ENCODE data around the gene RAB38.

Gene RAB38

GRCh38 chr11:88169881-88170280, 5.4 kb downstream of the RAB38 start:
- no peak for DNase-seq (ENCODE audit: low spot score)

GRCh38 chr11:88169471-88169870, 5.8 kb downstream of the RAB38 start:
- no peak for DNase-seq (ENCODE audit: low spot score)

DNA sequence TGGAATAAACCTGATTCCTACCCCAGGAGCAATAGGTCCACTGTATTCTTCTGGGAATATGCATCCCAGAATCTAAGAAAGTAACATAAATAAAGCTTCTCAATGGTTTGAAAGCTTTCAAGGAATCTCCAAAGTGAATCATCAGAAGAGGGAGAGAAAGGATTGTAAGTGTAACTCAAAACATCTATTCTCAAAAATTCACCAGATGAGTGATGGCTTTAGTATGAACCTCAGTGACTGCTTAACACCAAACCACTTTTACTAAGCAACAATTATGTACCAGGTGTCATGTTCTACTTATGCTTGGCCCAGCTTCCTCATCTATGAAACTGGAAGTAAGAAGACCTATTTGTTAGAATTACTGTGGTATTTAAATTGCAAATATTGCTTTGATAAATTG, 7.4 kb downstream of the RAB38 start:
- no peak for DNase-seq (ENCODE audit: low spot score)

GRCh38 chr11:88164806-88165585, 10.2 kb downstream of the RAB38 start:
- DNase-seq (ENCODE audit: low spot score): no peak

- DNase-seq (ENCODE audit: low spot score): no peak
These were observed 10.9 kb downstream of the RAB38 start for GRCh38 chr11:88164320-88164719.

- no peak for DNase-seq (ENCODE audit: low spot score)
These were observed 17.2 kb downstream of the RAB38 start for GRCh38 chr11:88158081-88158480.

GRCh38 chr11:88157370-88157769, 17.9 kb downstream of the RAB38 start:
- no peak for DNase-seq (ENCODE audit: low spot score)

- peak; percentile 44 for DNase-seq (ENCODE audit: low spot score)
These were observed 22.9 kb downstream of the RAB38 start for GRCh38 chr11:88152381-88152780.

DNA sequence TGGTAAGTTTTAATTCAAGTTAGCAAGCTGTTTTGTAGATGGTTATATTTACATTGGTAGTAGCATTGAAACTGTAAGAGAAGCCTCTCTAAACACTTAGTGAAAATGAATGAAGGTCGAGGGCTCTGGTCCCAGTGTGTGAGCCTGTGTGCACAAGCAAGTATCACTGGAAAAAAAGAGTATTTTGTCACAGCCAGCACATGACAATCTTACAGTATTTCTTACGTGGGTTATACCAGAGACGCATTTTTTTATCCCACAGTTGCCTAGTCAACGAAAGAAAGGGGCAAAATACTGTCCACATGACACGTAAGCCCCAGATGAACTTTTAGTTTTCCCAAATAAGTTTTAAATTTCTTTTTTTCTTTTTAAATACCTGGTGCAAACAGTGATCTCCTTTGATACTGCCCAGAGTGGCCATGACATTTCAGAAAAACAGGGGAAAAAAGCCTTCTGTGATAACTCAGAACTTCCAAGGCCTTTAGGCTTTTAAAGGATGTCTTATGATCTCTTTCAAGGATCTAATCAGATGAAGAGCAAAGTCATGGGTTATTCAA, 23.5 kb downstream of the RAB38 start:
- DNase-seq (ENCODE audit: low spot score): peak; percentile 65

- DNase-seq (ENCODE audit: low spot score): no peak
These were observed 29.1 kb downstream of the RAB38 start for GRCh38 chr11:88146106-88146505.

DNA sequence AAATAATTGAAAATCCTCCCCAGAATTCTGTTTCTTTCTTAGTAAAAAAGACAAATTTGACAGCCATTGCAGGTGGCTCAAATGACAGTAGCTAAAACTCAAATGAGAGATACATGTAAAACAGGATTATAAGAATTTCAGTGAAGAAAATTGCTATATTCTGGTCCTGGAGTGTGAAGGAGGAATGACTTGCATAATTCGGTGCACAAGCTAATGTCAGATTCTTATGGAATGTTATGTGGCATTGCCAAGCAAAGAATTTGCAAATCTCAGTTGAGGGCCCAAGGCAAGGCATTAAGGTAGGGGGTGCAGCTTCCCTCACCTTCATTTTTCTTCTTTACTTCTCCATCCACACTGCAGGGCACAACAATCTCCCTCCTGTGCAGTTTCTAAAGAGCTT, 35.4 kb downstream of the RAB38 start:
- no peak for DNase-seq (ENCODE audit: low spot score)

- DNase-seq (ENCODE audit: low spot score): no peak
These were observed 43.3 kb downstream of the RAB38 start for GRCh38 chr11:88131764-88132470.

- DNase-seq (ENCODE audit: low spot score): peak; percentile 83
These were observed 52.3 kb downstream of the RAB38 start for GRCh38 chr11:88122956-88123355.

DNA sequence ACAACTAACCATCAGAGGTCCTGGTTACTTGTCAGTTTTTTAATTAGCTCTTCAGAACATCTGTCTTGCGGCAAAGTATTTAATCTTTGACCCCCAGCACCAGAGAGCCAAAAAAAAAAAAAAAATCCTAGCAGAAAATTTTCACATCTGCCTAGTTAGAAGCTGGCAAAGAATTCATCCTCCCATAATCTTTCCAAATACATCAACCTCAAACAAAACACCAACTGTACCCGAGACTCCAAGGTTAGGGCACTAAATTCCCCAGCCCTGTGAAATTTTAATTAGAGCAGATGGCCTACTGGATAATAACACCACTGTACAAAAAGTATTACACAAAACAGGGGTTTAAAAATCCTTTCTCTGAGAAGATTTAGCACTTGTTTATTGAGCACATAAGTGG, 55.7 kb downstream of the RAB38 start:
- no peak for DNase-seq (ENCODE audit: low spot score)

DNA sequence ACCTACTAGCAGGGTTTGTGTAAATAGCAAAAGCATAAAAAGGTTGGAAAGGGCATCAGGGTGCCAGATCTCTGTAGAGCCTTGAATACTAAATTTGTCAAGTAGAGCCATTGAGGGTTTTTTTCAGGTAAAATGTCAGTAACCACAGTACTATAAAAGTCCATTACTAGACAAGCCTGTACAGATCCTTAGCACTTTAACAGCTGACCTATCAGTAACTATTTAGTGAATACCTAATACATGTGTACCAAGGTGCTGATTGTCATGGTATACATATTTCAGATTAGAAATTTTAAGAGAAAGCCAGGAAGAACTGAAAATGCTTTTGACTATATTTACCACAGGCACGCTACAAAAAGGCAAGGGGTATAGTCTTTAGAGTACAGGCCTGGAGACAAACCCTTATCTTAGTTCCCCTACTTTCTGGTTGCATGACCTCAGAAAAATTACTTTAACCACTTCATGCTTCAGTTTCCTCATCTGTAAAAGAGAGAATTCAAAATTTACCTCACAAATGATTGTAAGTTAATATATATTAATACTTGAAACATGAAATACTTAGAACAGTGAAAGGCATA, 57.9 kb downstream of the RAB38 start:
- DNase-seq (ENCODE audit: low spot score): no peak

- no peak for DNase-seq (ENCODE audit: low spot score)
These were observed 59.2 kb downstream of the RAB38 start for GRCh38 chr11:88115828-88116755.

DNA sequence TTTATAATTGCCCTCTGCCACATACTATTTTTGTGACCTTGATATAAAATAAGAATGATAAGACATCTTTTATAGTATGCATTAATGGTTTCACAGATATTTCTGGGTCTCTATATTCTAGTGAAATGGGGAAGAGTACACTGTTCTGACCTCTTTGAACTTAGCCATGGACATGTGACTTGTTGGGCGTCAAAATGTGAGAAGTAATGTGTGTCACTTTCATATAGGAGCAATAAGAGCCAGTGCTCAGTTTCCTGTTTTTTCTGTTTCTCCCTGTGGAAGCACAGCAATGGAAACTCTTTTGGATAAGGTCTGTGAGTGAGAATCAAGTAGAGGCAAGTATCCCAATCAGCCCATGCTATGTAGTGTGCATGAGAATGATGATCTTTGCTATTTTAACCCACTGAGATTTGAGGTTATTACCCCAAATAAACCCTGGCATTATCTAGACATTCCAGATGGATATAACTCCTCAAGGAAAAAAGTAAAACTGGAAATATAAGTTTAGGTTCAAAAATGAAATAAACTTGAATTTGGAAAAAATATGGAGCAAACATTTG, 60.7 kb downstream of the RAB38 start:
- DNase-seq (ENCODE audit: low spot score): no peak

GRCh38 chr11:88106666-88107065, 68.6 kb downstream of the RAB38 start:
- DNase-seq (ENCODE audit: low spot score): no peak

GRCh38 chr11:88105951-88106350, 69.3 kb downstream of the RAB38 start:
- DNase-seq (ENCODE audit: low spot score): no peak

DNA sequence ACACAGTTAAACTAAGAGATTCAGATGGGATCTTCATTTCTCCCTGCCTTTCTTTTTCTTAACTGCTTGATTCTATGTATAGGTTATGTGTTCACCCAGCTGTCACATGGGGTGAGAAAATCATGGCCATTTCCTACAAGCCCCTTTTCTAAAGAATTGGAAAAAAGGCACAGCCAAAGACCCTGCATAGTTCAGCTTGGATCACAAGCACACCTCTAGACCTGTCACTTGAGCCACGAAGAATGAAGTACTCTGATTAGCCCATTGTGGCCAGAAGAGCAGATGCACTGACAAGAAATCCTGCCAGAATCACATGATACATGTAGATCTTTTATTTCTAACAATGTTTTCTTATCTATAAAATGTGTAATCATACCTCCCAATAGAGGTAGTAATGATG, 69.7 kb downstream of the RAB38 start:
- DNase-seq (ENCODE audit: low spot score): no peak

DNA sequence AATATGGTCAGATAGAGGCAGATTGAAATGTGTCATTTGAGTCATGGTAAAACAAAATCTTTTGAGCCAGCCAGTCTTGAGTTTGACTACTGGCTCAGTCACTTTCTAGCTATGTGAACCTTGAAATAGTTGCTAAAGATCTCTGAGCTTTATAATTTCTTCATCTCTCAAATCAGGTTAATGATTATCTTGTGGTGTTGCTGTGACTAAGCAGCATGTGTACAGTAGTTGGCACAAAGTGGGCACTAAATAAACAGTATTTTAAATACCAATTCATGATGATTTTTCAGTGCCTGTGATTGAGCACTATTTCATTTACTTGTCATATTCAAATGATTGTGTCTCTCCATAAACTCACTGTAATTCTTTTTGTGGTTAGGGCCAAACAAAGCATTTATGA, 70.8 kb downstream of the RAB38 start:
- no peak for DNase-seq (ENCODE audit: low spot score)
